Liver (tissue), 3 donors: Measurements from ENCODE around the gene UPF1.

Source experiments
- CTCF ChIP-seq: fragments of 150-350 bp; IDR thresholded peaks from 2 replicates; pipeline ENCODE4 v1.5.1; 2017; ENCODE audit warnings: improper control_type of control experiment, low read depth, low read length; ENCODE audit not compliant: missing input control
- EGR1 ChIP-seq, 2 donors: IDR thresholded peaks; 2 replicates each; pipeline ENCODE4 v1.6.1; 2016 to 2018; ENCODE audit warnings: antibody characterized with exemption in 2 of 2, low read depth in 2 of 2
- TF ChIP-seq, protein P1 (sequence below): IDR thresholded peaks from 2 replicates; pipeline ENCODE4 v1.6.1; 2016; ENCODE audit warnings: antibody characterized with exemption
- donor health status: healthy.
- donor health status: healthy.

DNA sequence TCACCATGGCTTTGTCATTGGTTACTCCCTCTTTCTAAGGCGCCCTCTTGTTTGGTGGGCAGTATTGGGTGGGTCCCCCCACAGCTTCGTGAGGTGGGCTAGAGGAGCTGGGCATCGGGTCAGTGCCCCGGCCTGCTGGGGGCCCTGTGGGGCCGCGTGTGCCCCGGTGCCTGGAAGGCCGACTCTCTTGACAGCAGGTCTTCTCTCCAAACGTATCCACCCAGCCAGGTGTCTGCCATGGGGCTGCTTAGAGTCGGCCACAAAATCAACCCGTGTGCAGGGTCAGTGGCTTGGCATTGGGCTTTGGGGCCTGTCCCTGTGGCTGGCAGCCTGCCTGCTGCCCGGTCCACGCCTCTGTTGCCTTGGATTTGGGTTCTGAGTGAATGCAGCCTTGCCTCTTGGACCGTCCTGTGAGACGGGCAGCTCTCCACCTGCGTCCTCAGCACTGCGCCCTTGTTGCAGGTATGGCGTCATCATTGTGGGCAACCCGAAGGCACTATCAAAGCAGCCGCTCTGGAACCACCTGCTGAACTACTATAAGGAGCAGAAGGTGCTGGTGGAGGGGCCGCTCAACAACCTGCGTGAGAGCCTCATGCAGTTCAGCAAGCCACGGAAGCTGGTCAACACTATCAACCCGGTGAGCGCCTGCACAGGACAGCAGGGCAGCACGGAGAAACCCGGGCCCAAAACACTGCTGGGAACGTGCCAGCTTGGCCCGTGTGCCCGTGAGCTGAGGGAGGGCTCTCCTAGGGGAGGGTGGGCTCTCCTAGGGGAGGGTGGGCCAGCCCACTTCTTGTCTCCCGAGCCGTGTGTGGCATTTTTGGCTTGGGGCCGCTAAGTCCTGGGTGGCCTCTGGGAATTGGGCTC lies 31.4 kb downstream of the UPF1 start:
- TF ChIP-seq, protein P1, sequence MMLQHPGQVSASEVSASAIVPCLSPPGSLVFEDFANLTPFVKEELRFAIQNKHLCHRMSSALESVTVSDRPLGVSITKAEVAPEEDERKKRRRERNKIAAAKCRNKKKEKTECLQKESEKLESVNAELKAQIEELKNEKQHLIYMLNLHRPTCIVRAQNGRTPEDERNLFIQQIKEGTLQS: no peak
- TF ChIP-seq CTCF (no peak), EGR1 (IDR thresholded peaks at IDR 0.05; ENCODE audit: low read depth in 2 of 2) (no peak)
